CMK (cell line): ENCODE results near the gene OSBP2.

Source experiments
- DNase-seq: peaks from one replicate; pipeline ENCODE4 v3.0.0-alpha.2; 2010; ENCODE audit warnings: low read depth

OSBP2 gene

GRCh38 chr22:30847583-30847982 is 152.9 kb downstream of the OSBP2 start:
- no peak for DNase-seq

DNA sequence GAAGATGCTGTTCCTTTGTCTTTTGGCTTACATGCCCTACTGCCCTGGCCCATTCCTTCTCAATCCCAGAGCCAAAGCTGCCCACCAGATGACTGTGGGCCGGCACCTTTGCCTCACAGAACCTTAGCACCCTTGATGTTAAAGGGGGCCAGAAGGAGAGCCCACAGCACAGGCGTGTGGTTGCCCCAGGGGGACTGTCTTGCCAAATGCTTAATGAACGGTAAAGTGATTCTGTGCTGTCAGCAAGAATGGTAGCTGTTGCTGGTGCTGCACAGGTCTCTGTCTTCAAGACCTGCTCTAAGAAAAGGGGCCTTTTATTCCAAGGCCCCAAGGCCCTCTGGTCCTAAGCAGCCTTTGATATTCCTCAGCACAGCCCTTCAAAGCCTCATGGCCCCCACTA is 160.6 kb downstream of the OSBP2 start:
- no peak for DNase-seq

DNA sequence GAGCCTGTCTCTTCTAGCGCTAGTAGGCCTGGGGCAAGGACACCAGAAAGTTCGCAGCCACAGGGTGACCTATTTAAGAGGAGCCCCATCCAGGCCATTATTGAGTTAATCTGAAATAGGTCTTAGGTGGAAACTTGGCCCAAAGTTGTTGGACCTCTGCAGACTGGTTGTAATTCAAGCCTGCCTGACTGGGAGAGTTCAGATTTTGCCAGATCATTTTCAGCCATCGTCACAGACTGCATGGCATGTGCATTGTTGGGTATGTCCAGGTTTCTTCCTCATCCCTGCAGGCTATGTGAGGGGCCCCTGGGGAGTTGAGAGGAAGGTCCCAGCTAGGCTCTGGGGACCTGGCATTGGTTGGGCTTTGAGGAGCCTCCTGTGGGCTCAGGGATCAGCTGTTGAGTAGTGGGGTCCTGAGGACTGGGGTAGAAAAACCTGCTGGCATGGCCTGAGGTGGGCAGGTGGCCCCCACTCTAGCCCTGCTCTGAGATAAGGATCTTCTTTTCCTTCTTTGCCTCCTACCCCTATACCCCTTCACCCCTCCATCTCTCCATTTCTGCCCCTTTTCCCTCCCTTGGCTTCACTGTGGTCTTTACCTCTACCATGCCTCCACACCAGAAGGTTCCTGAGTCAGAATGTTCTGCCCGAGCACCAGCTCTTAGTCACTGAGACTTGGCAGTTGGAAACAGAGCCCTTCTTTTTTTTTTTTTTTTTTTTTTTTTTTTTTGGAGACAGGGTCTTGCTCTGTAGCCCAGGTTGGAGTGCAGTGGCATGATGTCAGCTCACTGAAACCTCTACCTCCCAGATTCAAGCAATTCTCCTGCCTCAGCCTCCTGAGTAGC is 161.2 kb downstream of the OSBP2 start:
- no peak for DNase-seq

GRCh38 chr22:30856741-30857502 is 162.2 kb downstream of the OSBP2 start:
- DNase-seq = no peak

DNA sequence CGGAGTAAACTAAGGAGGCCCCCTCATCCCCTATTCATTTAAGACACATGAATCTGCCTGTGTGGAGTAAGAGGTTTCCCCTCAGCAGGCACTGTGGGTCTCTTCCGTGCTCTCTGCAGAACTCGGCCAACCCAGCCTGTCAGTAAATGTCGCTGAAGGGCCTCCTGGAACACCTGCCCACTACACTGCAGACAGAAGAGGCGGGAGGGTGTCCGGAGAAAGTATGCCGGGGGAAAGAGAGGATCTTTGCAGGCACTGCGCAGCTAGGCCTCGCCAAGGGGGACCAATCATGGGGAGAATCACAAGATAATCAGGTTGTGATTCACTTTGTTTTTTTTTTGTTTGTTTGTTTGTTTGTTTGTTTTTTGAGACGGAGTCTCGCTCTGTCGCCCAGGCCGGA is 163.1 kb downstream of the OSBP2 start:
- no peak for DNase-seq

DNA sequence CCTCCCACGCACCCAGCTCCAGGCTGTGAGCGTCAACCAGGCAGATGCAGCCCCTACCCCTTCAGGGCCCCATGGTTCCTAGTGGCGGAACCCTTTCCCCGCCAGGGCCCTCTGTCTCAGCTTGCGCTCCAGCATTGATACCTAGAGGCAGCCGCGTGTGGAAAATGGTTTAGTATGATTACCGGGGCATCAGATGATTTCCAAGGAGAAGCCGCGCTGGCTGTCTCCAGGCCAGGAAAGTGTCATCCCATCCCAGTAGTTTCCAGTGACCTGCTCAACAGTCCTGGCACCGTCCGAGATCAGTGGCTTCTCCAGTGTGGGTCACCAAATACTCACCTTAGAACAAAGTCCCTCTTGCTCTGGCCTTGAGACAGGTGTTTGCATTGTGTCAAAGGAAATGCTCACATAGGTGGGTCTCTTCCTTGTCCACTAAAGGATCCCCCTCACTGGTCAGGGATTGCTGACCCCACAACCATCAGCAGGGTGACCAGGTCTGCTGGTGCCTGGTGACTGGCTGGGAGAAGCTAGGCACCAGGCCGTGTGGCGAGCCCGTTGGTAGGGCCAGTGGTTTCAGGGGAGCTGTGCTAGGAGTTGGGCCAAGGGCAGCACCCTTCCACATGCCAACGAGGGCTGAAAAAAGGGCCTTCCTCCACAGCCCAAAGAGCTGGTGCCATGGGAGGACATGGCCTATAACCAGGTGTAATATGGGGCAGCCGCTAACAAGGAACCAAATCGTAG is 164.5 kb downstream of the OSBP2 start:
- DNase-seq = no peak

DNA sequence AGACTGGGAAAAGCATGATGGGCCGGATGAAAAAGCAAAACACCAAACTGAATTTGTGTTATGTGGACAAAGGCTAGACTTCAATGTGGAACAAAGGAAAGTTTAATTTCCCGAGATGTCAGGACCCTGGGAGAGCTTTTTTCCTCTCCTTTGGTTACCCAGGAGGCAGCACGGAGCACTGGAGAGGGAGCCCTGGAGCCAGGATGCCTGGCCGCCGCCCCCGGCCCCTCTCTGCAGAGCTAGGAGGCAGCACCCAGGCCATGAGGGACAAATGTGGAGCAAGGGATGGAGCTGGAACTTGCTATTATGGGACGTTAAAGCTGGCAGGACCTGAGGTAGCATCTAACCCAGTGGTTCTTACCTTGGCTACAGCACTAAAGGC is 165.0 kb downstream of the OSBP2 start:
- no peak for DNase-seq

DNA sequence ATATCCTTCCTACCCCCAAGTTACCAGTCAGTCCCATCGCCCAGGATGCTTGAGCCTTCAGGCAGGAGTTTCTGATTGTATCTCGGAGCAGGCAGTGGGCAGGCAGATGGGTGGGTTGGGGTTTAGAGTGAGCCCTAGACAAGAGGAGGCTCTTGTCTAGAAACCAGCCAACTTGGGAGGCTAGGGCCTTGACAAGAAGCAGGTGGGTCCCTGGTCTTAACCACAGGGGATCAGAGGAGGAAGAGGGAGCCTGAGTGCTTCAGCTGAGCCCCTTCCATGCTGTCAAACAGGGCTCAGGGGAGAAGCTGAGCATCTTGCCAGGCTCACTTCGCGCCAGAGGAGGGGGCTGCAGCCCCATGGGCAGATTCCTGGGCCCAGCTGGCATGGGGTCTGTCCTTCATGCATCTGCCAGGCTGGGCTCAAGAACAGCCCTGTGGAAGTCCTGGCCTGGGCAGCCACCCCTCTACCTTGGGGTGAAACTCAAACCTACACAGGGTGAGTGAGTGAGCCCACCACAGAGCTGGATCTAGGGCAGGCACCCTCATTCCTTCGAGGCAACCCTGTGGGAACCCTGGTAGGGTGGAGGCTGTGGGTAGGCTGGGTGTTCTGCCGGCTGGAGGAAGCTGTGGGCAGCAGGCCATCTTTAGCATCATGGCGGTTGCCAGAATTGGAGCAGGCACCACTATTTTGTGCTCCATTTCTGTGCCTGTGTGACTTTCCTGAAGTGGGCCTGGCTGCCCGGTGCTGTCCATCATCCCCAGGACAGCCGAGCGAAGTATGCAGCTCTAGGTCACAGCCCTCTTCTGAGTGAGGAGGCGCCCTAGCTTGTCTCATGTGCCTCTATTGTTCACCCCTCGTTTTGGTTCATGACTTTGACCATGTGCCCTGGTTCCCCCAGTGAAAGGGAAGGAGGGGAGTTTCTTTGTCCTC is 165.8 kb downstream of the OSBP2 start:
- DNase-seq = no peak

- no peak for DNase-seq
Observed at GRCh38 chr22:30861131-30861530, 166.5 kb downstream of the OSBP2 start.

GRCh38 chr22:30861688-30862552 is 167.2 kb downstream of the OSBP2 start:
- no peak for DNase-seq

DNA sequence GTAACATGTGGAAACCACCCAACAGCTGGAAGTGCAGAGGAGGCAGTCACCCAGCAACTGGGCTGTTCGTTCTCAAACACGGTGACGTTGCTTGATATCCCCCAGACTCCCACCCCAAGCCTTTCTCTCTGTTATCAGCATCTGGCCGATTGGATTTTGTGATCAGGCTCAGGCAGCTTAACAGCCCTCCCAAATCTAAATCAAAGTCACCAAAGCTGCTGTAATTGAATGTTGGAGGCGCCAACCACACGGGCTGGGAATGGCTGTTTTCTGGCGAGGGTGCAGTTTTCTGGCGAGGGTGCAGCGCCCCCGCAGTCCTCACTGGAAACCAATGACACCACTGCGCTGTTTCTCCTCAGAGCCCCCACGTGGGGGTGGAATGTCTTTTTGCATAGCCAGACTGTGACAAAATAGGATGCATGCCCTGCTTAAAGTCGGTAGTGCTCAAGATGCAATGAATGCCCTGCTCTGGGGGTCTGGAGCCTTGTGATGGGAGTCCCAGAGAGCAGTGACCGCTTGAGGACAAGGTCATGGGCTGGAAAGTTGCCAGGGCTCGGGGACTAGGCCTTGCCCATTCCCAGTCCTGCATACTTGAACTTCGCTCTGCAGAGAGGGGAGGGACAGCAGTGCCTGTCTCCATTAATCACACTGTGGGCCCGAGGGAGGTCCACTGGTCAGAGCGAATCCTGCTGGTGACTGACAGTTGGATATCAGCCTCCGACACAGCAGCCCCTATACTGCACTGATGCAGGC is 168.6 kb downstream of the OSBP2 start:
- DNase-seq = no peak

DNA sequence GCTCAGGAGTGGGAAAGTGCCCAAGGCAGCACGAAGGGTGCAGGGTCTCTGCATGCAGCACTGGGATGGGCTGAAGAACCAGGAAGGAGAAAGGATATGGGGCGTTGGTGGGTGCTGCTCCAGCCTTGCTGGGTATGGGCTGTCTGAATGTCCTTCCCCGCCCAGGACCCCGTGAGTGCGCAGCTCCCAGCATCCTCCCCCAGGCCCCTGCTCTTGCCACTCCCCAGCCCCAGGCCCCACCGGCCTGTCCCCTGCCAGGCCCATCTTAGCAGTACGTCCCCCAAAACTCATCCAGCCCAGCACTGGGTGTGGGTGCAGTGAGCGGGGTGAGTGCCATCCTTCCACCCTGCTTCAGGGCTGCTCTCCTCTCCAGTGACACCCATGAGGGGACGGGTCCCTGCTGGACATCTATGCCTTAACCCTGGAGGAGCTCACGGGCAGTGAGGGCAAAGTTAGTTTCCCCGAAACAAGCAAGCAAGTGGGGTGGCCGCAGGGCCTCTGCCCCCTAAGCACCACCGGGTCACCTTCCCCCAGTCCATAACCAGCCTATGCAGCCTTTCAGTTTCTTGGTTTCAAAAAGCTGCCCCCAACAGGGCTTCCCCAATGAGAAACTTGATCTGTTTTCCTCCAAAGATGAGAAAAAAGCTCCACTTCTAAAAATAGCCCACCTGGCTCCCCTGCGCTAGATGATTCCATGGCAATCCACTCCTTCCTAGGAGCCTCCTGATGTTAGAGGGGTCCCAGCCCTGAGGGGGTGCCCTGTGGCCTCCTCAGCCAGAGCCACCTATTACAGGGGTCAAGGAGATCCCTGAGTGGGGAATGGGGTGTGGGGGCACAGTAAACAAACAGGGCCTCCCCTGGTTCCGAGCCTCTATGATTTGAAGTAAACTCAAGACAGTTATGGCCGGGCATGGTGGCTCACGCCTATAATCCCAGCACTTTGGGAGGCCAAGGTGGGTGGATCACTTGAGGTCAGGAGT is 170.1 kb downstream of the OSBP2 start:
- DNase-seq = no peak

DNA sequence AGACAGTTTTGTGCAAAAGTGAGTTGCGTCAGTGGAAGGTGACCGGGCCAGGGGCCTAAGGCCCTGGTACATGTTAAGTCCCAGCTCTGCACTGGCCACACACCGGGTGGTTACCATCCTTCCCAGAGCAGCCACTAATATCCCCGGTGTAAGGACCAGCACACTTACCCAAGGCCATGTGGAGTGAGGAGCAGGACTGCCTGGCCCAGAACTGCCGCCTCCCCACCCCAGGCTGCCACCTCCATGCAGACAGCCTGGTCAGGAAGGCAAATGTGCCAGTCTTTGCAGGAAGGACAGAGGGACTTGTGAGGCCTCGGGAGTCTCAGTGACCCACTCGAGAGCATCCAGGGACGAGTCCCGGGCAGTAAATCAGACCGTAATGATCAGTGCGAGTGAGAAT is 171.0 kb downstream of the OSBP2 start:
- no peak for DNase-seq

DNA sequence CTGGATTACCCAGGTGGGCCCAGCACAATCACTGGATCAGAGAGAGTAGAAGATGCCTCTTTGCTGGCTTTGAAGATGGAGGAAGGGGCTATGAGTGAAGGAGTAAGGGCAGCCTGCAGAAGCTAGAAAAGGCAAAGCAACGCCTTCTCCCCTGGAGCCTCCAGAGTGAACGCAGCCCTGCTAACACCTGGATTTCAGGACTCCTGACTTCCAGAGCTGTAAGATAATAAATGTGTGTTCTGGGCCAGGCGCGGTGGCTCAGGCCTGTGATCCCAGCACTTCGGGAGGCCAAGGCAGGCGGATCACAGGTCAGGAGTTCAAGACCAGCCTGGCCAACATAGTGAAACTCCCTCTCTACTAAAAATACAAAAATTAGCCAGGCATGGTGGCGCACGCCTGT is 171.5 kb downstream of the OSBP2 start:
- no peak for DNase-seq

DNA sequence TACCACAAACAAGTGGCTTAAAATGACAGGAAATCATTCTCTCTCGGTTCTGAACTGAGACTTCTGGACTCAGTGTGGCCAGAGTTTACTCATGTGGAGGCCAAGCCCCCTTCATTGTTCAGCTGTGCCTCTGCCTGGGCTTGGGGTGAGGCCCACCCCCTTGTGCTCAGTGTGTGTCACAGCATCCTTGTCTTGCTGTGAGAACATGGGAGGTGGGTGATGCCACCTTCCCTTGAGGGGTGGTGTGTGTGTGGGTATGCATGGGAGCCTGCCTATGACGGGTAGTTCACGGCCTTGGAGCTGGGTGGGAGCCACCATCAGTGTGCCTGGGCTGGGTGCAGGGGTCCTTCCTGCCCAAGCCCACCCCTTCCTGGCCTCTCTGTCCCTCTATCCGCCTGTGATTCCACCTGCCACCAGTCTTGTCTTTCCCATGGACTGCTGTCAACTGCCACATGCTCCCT is 172.2 kb downstream of the OSBP2 start:
- no peak for DNase-seq

DNA sequence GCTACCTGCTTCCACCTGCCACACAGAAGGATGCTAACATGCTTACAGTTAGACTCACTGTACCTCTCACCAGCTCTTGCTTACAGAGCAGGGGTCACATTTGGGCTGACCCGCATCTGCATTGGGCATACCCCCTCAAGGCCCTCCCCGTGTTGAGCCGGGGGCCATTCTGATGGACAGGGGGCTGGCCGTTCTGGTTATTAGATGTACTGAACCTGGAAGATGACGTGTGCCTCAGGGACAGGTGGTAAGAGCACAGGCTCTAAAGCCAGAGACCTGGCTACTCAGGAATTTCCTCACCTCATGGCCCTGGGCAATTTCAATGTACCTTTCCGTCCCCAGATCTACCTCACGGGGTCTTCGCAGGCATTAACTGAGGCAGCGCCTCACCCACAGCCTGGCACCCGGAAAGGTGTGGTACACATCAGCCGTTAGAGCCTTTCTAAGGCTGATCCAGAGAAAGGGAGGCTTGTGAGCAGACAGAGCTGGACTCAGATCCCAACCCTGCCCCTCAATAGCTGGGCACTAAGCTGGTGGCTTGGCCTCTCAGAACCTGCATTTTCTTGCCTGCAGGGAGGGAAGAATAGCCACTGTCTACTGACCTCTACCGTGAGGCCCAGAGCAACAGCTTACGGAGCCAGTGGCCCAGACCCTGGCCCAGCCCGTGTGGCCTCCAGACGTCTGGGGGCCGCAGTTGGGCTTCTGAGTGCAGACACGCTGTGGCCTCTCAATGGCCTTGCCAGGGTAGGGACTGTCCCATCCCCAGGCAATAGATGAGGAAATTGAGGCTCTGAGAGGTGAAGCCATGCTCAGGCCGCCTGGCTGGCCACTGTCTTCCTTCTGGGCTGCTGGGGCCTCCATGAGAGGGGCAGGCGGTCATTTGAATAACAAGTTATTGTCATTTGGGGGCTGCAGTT is 173.3 kb downstream of the OSBP2 start:
- DNase-seq = no peak

DNA sequence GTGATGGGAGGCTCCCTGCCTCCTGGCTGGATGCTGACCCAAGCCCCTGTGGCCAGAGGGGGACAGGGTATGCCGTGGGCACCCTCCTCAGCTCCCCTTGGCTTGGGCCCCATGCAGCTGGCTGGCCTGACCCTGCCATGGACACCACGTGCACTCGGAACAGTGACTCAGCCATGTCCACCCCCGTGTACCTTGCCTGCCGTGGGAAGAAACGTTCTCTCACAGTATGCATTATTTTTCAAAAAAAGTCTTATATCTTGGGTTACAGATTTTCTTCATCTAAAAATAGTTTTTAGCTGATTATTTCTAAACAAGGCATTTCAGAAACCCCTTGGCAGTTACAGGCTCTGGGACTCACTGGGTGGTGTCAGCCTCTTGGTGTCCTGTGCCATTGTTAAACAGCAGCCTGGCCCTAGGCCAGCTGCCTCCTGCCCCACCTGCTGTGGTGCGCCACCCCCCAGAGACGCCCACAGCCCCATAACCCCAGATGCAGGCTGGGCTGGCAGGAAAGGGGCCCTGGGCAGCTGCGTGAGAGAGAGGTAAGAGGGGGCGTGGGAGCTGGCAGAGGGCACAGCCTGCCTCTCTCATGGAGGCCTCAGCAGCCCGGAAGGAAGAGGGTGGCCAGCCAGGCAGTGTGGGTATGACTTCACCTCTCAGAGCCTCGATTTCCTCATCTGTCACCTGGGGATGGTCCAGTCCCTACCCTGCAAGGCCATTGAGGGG is 174.2 kb downstream of the OSBP2 start:
- no peak for DNase-seq
